C4-2B (cell line): ENCODE measurements around the gene TRIP10.

Experiments
- H3K27ac ChIP-seq: fragments of 450-650 bp; 2 replicates; pipeline ENCODE4 v1.5.1; 2017
- ZFX ChIP-seq: fragments of 450-650 bp; IDR thresholded peaks from 2 replicates; pipeline ENCODE4 v1.6.1; 2017
- TF ChIP-seq, protein P1 (sequence below): fragments of 450-650 bp; conservative IDR thresholded peaks from 2 replicates; pipeline ENCODE4 v1.5.1; 2017; ENCODE audit warnings: mild to moderate bottlenecking

Gene TRIP10, protein sequence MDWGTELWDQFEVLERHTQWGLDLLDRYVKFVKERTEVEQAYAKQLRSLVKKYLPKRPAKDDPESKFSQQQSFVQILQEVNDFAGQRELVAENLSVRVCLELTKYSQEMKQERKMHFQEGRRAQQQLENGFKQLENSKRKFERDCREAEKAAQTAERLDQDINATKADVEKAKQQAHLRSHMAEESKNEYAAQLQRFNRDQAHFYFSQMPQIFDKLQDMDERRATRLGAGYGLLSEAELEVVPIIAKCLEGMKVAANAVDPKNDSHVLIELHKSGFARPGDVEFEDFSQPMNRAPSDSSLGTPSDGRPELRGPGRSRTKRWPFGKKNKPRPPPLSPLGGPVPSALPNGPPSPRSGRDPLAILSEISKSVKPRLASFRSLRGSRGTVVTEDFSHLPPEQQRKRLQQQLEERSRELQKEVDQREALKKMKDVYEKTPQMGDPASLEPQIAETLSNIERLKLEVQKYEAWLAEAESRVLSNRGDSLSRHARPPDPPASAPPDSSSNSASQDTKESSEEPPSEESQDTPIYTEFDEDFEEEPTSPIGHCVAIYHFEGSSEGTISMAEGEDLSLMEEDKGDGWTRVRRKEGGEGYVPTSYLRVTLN

DNA sequence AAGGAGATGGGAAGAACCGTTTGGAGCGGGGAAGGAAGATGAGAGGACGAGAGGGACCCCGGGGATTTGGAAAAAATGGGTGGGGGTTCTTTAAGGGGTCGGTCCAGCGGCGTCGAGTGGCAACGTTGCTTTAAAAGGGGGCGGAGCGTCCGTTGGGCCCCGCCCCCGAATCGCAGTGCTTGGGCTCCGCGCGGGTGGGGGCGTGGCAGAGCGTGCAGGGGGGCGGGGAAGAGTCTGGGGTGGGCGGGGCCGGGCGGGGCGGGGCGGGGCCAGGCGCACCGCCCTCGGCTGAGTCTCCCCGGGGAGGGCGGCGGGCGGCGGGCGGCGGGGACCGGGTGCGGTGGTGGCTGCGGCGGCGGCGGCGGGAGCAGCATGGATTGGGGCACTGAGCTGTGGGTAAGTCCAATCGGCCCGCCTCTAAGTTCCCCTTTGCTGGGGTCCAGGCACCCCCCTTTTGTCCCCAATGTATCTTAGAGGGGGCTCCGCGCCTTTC, at the start of gene TRIP10:
Gene TRIP10 (plus strand): TSS at position 291 of the 493 bp plus-strand sequence. CDS start 82 bp downstream, at position 373.
- TF ChIP-seq, protein P1, sequence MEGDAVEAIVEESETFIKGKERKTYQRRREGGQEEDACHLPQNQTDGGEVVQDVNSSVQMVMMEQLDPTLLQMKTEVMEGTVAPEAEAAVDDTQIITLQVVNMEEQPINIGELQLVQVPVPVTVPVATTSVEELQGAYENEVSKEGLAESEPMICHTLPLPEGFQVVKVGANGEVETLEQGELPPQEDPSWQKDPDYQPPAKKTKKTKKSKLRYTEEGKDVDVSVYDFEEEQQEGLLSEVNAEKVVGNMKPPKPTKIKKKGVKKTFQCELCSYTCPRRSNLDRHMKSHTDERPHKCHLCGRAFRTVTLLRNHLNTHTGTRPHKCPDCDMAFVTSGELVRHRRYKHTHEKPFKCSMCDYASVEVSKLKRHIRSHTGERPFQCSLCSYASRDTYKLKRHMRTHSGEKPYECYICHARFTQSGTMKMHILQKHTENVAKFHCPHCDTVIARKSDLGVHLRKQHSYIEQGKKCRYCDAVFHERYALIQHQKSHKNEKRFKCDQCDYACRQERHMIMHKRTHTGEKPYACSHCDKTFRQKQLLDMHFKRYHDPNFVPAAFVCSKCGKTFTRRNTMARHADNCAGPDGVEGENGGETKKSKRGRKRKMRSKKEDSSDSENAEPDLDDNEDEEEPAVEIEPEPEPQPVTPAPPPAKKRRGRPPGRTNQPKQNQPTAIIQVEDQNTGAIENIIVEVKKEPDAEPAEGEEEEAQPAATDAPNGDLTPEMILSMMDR = no peak
- no peak for TF ChIP-seq ZFX
- peak within 1 kb of the TSS; percentile 76 for H3K27ac ChIP-seq

DNA sequence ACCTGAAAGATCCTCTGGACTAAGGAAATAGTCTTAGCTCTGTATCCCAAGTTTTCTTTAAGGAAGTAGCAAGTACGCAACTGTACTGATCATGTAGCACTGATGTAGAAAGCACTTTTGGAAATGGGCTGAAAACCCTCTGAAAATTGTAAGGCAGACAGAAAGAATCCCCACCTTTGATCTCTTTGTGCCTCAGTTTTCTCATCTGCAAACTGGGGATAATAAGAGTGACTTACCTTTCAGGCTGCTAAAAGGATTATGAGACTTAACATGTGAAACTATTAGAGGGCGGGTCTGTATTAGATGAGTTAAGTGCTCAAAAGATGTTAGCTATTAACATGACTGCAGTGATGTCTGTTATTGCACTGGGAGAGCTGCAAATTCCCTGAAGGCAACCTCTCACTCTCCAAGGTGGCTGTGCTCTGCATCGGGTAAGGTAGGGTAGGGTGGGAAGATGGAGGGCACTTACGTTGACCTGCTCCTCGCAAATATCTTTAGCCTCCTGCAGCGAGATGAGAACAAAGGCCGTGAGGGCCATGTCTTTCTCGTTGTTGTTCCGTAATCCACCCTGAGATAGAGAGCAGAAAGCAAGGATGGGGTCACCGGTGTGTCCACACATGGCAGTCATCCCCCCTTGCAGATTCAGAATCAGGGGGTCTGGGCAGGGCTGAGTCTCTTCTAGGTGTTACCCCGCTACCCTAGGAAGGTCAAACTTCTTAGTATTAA, 49.2 kb upstream of the TRIP10 start:
- no peak overlapping the region for H3K27ac ChIP-seq
- TF ChIP-seq, protein P1 = no peak
- no peak for TF ChIP-seq ZFX

DNA sequence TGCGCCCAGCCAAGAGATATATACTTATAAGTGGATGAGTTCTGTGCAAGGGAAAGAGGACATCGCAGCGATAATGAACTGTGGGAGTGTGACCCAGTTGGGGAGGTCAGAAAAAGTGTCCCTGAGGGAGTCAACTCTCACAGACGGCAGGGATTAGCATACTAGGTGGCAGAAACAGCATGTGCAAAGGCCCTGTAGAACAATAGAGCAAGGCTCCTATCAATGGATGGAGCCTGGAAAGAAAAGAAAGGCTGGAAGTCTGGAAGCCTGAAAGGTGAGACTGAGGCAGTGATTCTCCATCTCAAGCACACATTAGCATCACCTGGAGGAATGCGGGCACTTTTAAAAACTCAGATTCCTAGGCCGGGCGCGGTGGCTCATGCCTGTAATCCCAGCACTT, 48.1 kb upstream of the TRIP10 start:
- no peak overlapping the region for H3K27ac ChIP-seq
- TF ChIP-seq, protein P1 = no peak
- no peak for TF ChIP-seq ZFX

DNA sequence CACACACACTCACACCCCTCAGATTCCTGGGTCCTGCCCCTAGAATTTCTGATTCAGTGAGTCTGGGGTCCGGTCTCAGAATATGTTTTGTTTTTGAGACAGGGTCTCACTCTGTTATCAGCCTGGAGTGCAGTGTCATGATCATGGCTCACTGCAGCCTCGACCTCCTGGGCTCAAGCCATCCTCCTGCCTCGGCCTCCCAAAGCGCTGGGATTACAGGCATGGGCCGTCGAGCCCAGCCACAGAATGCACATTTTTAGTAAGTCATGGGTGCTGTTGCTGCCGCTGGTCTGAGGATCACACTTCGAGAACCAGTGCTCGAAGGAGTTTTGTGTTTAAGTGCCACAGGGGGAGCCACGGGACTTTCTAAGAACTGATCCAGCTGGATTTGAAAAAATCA, 47.5 kb upstream of the TRIP10 start:
- TF ChIP-seq ZFX = no peak
- TF ChIP-seq, protein P1 = no peak
- no peak overlapping the region for H3K27ac ChIP-seq

DNA sequence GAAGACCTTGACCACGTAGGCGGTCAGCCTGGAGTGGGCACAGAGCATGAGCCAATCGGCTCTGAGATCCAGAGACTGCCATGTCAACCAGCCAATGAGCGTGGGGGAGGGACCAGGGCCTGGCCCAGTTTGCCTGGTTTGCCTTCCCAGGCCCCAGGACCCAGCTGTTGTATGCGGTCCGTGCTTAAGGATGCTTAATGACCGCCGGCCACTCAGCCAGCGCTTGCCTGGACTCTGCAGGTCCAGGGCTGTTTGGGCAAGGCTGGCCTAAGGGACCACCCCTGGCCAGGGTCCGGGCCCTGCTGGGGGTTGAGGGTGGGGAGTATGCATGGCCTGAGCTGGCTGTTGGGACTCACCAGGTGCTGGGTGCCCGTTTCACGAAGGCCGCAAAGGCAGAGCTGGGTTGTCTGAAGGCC, 46.4 kb upstream of the TRIP10 start:
- no peak overlapping the region for H3K27ac ChIP-seq
- TF ChIP-seq, protein P1 = no peak
- no peak for TF ChIP-seq ZFX

DNA sequence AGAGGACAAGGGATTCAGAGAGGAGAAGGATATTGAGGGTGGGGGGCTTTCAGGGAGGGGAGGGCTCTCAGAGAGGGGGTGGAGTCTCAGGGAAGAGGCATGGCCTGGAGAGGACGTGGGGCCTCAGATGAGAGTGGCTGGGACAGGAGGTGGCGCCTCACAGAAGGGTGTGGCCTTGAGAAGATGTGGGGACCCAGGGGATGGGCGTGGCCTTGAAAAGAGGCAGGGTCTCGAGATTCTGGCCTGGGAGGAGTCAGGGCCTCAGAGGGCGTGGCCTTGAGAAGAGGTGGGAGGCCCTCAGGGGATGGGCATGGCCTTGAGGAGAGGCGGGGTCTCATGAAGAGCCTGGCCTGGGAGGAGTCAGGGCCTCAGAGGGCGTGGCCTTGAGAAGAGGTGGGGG, 45.8 kb upstream of the TRIP10 start:
- TF ChIP-seq, protein P1 = no peak
- no peak for TF ChIP-seq ZFX
- H3K27ac ChIP-seq = no peak overlapping the region
